HEK293T (cell line): Measurements from ENCODE around the gene SPATA21.

Experiments used
- BHLHE40 ChIP-seq: fragments of 450-650 bp; IDR thresholded peaks from 2 replicates; pipeline ENCODE4 v1.6.1; 2016; ENCODE audit warnings: mild to moderate bottlenecking, moderate library complexity, borderline replicate concordance
- ELF4 ChIP-seq: fragments of 450-650 bp; IDR thresholded peaks from 2 replicates; pipeline ENCODE4 v1.6.1; 2017; ENCODE audit warnings: antibody characterized with exemption
- FOXA1 ChIP-seq: fragments of 450-650 bp; IDR thresholded peaks from 2 replicates; pipeline ENCODE4 v1.6.1; 2016; ENCODE audit warnings: mild to moderate bottlenecking
- FOXK2 ChIP-seq: fragments of 450-650 bp; IDR thresholded peaks from 2 replicates; pipeline ENCODE4 v1.6.1; 2016; ENCODE audit warnings: mild to moderate bottlenecking
- FOXM1 ChIP-seq: fragments of 450-650 bp; IDR thresholded peaks from 2 replicates; pipeline ENCODE4 v1.6.1; 2017; ENCODE audit warnings: mild to moderate bottlenecking, borderline replicate concordance
- SUZ12 ChIP-seq: fragments of 450-650 bp; IDR thresholded peaks from 2 replicates; pipeline ENCODE4 v1.6.1; 2016; ENCODE audit warnings: mild to moderate bottlenecking
- TARDBP ChIP-seq: fragments of 450-650 bp; IDR thresholded peaks from 2 replicates; pipeline ENCODE4 v1.6.1; 2016
- ZNF384 ChIP-seq: fragments of 450-650 bp; IDR thresholded peaks from 2 replicates; pipeline ENCODE4 v1.6.1; 2016

DNA sequence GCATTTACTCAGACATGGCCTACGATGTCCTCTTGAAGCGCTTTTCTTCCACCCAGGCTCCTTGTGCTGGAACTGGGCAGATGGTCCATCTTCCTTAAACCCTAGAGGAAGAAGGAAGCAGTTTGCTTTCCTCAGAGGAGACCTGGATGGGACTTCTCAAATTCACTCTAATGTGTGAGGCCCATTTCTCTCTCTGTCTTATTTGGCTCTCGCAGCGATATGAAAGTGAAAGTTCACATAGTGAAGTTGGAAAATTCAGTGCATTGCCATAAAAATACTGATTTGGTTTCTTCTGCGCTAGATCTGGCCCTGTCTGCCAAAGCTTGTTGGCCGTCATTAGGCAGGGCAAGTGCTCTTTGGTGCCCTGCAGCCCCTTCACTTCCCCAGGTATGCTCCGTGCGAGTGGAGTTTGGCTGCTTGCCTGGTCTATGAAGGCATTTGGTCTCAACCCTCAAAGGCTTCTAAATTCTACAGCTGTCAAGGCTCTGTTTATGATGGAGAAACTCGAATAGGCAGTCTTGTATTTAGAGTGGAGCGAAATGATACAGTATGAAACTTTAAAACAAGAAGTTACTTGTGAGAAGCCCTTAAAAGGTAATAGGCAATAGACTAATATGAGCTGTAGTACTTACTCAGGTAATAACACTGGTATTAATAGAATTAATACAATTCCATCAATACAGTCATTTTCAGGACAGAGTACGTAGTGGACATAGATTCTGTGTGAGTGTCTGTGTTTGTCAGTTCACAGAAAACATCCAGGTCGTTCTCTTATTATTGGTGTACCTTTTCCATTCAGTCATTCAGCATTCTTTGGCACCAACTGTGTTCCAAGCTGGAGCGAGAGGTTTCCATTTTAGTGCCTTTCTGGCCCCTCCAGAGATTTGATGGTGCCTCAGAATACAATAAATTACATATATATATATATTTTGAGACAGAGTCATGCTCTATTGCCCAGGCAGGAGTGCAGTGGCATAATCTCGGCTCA lies 49.7 kb downstream of the SPATA21 start:
- no peak for TF ChIP-seq ELF4
- no peak for TF ChIP-seq FOXA1
- TF ChIP-seq FOXK2: no peak
- no peak for TF ChIP-seq ZNF384
- TF ChIP-seq TARDBP: no peak
- TF ChIP-seq SUZ12: no peak
- no peak for TF ChIP-seq FOXM1
- no peak for TF ChIP-seq BHLHE40
